Sigmoid colon (tissue), 4 donors: Measurements from ENCODE around the gene CHCHD6.

ENCODE experiments used
- POLR2AphosphoS5 ChIP-seq, 4 donors: sonication (generic); formaldehyde crosslinking; IDR thresholded peaks; one replicate each; pipeline ENCODE4 v1.6.1; 2017; ENCODE audit warnings: antibody characterized with exemption in 4 of 4
- TF ChIP-seq, protein P1 (sequence below), 4 experiments: fragments of 450-650 bp in 3 of 4; fragments of 200-600 bp in 1 of 4; IDR thresholded peaks; one replicate each; pipeline ENCODE4 v1.5.1; 2016 to 2019; ENCODE audit warnings: antibody characterized with exemption in 4 of 4, mild to moderate bottlenecking in 3 of 4, moderate library complexity in 2 of 4

DNA sequence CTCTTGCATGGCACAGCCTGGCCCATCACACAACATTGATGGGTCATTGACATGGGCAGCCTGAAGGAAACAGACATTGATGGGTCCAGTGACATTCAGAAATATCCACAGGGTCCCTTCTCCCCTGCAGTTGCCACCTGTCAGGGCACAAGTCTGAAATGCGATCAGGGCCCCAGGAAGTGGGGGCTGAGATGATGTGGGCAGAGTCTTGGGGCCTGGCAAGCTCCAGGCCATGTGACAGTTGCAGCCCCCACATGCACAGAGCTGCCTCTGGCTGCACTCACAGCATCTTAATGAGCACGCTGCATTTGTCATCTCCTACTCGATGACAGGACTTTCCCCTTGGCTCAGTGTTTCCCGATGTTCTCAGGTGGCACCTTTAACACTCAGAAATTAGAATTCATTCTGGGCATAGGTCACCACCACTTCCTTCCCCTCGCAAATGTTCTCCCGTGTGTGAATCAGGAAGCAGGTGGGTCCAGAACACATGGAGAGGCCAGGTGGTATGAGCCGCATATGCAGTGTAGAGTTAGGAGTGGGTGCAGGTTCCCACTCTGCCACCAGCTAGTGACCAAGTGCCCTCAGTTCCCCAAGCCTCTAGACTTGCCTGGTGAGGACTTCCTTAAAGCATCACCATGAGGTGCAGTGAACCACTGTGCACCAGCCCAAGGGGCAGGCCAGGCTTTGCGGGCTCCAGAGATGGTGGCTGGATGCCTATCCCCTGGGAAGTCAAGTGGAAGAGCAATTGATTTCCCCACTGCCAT is 47.5 kb upstream of the CHCHD6 start:
- TF ChIP-seq, protein P1, sequence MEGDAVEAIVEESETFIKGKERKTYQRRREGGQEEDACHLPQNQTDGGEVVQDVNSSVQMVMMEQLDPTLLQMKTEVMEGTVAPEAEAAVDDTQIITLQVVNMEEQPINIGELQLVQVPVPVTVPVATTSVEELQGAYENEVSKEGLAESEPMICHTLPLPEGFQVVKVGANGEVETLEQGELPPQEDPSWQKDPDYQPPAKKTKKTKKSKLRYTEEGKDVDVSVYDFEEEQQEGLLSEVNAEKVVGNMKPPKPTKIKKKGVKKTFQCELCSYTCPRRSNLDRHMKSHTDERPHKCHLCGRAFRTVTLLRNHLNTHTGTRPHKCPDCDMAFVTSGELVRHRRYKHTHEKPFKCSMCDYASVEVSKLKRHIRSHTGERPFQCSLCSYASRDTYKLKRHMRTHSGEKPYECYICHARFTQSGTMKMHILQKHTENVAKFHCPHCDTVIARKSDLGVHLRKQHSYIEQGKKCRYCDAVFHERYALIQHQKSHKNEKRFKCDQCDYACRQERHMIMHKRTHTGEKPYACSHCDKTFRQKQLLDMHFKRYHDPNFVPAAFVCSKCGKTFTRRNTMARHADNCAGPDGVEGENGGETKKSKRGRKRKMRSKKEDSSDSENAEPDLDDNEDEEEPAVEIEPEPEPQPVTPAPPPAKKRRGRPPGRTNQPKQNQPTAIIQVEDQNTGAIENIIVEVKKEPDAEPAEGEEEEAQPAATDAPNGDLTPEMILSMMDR (IDR thresholded peaks at IDR 0.05), result no peak
- TF ChIP-seq POLR2AphosphoS5 (IDR thresholded peaks at IDR 0.05), result no peak
